HG03521 (cell line): Measurements from ENCODE around the gene SH3TC1.

Experiments
- ATAC-seq: cut with Tn5 transposase; IDR thresholded peaks from one replicate; pipeline ENCODE4 v1.9.1; 2021; ENCODE audit warnings: mild to moderate bottlenecking, moderate library complexity; ENCODE audit not compliant: unreplicated experiment

Gene SH3TC1

DNA sequence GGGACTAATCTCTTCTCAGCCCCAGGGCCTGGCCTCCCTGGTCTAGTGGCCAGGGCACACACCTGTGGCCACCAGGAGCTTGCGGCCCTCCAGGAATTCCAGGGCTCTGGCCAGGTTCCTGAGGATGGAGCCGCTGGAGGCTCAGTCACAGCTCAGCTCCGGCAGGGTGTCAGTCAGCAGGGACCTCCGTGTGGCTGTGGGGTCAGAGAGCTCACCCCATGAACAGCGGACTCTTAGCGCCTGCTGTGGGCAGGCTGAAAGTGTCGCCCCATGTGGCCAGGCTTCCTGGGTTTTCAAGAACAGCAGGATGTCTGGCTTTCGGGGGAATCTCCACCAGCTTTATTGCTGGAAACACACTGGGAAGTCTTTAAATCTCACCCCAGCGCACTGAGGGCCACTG is 19.3 kb upstream of the SH3TC1 start:
- ATAC-seq = no peak

DNA sequence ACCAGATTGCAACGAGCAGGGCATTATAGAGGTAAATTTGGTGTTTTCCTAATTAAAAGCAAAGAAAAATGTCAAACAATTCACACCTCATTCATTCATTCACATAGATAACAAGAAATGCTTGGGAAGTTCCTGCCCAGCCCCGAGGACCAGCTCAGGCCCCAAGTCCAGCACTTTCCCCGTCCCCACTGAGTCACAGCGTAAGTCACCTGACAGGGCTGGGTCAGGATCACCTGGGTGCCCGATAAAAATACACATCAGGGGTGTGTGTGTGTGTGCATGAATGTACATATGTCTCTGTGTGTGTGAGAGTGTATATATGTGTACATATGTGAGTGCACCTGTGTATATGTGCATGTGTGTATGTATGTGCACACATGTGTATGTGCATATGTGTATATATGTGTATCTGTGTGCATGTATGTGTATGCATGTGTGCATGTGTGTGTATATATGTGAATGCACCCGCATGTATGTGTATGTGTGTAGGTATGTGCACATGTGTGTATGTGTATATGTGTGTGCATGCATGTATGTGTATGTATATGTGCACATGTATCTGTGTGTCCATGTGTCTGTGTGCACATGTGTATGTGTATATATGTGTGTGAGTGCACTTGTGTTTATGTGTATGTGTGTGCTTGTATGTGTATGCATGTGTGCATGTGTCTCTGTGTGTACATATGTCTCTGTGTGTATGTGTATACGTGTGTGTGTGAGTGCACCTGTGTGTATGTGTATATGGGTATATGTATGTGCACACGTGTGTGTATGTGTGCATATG is 18.6 kb upstream of the SH3TC1 start:
- no peak for ATAC-seq

DNA sequence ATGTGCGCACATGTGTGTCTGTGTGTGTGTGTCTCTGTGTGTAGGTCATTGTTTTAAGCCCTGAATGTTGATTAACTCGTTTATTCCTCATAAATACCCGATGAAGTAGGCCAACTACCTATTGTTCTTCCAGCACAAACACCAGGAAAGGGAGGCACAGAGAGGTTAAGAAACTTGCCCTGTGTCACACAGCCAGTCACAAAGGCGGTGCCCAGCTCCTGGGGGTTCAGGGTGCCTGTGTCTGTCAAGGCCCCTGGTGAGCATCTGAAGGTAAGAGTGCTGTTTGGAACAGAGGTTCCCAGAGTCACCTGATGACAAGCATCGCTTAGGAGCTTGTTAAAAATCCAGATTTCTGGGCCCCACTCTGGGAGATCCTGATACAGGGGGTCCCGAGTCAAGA is 18.0 kb upstream of the SH3TC1 start:
- no peak for ATAC-seq

DNA sequence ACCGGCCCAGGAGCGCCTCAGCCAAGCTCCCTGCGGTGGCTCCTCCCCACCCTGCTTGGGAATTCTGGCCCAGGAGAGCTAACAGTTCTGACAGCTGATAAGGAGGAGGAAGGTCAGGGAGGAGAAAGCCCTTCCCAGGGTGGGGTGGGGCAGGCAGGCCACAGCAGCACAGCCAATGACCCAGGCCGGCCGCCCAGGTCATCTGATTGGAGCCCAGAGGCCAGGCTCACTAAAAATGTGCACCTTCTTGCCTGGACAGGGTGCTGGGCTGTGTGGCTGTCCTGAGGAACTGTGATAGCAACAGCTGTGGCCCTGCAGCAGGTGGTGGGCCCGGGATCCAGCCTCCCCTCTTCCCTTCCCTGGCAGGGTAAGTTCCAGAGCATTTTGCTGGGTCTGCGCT is 17.2 kb upstream of the SH3TC1 start:
- no peak for ATAC-seq

DNA sequence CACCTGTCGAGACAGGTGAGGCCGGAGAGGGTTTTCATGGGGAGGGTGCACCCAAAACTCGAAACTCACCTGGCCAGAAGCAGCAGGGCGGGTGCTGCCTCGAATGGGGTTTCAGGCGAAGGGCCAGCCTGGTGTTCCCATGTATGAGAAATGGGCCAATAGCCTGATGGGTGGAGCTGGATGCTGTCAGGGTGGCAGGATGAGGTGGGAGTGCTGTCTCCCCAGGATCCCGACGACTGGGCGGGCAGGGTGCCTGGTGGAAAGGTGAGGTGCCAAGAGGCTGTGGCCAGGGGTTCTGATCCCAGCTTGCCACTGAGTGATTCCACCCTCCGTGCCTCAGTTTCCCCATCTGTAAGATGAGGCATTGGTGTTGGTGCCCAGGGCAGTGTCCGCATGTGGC is 16.8 kb upstream of the SH3TC1 start:
- ATAC-seq = no peak

DNA sequence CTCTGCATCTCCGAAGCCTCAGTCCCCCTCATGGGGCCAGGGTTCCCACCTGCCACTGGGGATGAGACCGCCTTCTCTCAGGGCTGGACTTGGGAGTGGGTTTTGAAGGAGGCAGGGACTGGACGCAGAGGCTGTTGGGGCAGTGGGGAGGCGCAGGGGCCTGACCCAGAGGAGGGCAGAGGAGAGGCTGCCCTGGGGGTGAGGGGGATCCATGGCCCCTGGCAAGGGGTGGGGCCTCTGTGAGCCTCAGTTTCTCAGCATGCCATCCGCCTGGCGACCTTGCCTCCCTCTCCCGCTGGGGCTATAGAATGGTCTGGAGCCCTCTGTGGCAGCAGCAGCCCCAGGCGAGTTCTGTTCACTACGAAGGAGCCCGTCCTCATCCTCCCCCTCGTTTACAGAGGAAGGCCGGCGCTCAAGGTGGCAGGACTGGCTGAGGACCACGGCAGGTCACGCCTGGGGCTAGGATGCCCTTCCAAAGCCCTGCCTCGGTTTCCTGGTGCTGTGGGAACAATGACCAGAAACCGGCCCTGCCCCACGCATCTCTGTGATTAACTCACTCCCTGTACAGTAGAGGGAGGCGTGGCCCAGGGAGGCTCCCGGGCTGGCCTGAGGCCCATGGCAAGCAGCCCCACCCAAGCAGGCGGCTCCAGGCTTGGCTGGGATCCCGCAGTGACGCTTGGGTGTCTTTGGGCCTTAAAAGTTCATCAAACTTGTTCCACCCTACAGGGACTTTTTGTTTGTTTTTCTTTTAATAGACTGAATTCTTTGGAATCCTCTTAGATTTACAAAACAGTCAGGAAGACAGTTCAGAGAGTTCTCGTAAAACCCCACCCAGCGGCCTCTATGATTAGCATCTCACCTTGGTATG is 16.0 kb upstream of the SH3TC1 start:
- ATAC-seq = no peak

DNA sequence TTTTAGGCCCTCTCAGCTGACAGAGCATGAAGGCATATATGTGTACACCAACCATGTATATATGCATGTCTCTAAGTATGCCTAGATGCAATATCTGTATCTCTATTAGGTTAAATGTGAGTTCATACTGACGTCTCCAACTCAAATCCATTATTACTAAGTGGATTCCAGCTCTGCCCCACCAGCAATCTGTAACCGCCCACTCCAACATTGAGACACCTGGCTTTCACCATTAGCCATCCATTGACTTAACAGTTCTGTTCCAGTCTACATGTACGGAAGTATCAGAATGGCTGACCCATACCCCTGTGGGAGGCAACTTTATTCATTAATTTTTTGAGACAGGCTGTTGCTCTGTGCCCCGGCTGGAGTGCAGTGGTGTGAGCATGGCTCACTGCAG is 15.0 kb upstream of the SH3TC1 start:
- no peak for ATAC-seq

DNA sequence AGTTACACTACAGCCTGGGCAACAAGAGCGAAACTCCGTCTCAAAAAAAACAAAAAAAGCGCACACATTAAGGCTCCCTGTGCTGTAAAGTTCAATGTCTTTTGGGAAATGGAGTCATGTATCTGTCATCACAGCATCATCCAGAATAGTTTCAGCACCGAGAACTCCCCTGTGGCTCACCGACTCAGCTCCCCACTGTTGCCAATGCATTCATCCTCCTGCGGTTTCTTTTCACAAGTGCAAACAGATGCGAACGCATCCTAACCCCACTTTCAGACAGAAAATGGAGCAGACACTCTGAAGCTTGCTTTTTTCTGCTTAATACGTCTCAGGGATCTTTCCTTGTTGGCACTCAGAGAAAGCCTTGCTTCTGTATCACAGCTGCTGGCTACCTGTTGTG is 13.8 kb upstream of the SH3TC1 start:
- ATAC-seq = no peak

DNA sequence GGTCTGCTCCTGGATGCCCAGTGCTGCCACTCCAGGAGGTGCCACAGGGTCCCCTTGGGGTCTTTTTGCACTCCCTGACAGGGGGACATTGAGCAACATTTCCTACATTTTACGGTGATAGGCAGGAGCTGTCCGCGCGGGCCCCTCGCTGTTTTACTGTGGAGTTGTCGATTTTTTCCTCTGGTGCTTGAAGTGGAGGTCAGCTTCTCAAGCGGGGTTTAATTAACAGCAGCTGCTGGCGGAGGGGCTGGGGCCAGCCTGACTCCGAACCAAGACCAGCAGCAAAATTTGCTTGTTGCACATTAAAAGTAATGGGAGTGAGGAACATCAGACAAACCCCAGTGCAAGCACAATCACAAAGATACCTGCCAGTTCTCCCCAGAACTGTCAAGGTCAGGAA is 13.2 kb upstream of the SH3TC1 start:
- no peak for ATAC-seq

DNA sequence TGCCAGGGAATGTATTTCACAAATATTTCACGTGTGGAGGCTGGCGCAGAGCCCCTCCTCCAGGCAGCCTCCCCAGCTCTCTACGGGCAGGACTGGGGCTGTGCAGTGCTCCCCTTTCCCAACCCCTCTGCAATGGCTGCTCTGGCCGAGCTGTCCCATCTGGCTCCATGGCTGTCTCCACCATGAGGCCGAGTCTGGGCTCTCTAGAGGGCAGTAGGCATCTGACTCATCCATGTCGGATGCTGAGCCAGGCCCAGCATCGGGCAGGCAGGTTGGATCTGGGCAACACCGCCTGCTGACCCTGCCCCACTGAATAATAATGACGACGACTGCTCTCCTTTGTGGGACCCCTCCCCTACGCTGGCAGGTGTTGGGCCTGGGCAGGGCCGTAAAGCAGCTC is 11.0 kb upstream of the SH3TC1 start:
- ATAC-seq = no peak

DNA sequence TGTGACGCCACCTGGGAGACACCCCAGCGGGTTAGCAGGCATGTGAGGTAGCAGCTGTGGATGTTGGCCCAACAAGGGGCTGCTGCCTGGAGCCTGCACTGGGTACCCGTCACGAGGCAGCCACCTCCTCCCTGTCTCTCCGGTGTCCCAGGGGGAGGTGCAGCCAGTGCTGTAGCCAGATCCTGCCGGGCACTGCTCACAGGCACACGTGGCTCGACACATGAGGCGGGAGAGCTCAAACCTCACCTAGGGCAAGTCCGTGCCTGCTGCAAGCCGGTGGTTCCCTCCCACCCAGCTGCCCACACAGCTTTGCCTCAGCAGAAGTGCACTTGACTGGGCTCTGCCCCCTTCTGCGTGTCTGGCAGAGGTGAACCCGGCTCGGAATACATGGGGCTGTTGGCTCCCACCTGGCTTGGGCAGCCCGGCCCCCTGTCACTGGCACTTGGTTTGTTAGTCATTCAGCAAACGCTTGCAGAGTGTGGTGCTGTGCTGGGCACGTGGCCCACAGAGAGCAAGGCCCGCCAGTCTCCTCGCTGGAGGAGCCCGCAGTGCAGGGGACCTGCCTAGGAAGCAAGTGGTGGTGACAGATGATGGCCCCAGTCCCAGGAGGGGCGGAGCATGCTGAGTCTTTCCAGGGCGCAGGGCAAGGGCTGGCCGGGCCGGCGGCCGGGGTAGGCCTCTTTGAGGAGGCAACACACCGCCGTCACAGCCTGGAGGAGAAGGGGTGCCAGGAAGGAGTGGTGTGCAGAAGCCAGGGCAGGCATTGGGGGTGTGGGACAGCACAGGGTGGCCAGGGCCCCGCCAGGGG is 10.1 kb upstream of the SH3TC1 start:
- ATAC-seq = no peak

DNA sequence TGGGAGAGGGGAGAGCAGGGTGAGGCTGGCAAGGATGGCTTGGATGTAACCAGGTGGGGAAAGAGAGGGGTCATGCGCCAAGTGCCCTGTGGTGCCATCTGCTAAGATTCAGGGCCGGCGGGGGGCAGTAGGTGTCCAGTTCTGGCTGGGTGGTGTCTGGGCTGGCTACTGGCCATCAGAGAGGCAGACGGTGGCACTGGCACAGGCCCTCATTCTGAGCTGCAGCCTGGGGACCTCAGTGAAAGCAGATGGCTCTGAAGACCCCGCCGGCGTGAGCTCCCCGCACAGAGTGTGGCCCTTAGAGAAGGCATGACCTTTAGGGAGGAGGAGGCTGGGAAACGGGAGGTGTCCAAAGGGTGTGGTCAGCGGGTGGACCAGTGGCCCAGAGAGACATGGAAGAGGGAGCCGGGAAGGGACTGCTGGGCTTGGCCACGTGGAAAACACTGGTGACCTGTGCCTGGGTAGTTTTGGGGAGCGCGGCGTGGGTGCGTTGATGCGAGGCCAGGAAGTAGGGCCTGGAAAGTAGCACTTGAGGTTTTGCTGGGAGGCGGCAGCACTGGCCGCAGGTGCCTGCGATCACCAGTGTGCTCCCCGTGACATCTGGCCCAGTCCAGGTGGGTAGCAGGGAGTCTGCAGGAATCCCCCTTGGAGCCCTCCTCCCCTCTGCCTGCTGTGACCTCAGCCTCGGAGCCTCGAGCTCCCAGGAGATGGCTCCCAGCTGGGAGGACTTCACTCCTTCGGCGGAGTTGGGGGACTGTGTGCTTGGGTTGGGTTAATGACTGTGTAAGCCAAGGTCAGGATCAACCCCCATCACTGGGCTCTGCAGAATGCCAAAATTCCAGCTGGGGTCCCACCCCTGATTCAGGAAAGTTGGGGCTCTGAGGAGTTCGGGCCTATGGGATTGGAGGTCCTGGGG is 9.3 kb upstream of the SH3TC1 start:
- no peak for ATAC-seq

DNA sequence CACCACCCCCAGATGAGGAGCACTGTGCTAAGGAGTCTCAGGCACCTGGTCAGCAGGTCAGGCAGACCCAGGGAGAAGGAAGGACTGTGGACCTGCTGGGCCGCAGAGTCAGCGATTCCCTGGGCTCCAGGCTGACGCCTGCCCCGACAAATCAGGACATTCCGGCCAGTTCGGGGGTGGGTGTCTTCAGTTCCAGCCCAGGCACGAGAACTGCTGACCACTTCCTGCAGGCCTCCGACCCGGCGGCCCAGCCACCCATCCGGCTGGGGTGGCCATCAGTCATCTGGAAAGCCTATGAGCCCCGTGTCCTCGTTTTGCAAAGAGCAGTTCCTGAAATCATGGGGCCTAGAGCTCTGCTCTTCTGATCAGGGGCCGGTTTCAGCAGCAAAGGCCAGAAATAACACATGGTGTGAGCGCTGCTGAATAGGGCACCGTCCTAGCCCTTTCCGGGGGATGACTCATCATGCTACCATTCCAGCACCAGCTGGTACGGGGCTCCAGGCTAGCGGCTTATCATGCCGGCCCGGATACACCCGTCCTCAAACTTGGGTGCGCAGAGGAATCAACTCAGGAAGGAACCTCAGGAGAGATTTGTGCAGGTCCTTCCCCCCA is 7.8 kb upstream of the SH3TC1 start:
- ATAC-seq = no peak

DNA sequence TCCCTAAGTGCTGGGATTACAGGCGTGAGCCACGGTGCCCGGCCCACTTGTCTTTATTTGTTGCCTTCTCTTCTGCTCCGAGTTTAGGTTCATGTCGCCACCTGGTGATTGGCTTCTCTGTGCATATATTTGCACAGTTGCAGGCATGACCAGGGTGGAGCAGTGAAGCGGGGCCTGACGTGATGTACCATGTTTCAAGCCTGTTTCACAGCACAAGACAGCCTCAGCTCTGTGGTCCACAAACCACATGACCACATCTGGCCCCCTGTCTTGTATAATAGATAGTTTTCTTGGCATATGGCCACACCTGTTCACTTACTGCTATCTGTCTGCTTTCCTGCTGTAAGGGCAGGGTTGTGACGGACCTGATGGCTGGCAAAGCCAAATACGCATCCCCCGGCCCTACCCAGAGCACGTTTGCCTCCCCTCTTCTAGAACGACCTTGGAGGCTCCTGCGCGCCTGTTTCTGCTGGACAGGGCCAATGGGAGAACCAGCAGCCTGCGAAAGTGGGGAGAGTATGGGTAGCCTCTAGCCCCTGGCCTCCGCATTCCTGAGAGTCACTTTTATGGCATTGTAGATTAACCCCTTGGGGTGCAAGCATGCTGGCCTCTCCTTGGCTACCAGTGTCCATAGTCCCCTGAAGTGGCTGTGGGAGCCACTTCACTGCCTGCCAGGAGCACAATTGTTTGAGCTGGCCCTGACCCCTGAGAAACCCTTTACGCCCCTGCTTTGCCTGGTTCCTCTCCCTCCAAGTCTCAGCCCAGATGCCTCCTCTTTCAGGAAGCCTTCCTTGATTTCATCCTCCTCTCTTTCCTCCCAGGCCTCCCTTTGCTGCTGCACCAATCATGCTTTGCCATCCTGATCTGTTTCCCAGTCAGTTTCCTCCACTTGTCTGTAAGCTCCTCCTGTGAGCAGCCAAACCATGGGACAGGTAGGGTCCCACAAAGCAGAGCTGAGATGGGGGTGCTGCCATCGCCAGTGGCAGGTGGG is 6.0 kb upstream of the SH3TC1 start:
- peak; percentile 76 for ATAC-seq

DNA sequence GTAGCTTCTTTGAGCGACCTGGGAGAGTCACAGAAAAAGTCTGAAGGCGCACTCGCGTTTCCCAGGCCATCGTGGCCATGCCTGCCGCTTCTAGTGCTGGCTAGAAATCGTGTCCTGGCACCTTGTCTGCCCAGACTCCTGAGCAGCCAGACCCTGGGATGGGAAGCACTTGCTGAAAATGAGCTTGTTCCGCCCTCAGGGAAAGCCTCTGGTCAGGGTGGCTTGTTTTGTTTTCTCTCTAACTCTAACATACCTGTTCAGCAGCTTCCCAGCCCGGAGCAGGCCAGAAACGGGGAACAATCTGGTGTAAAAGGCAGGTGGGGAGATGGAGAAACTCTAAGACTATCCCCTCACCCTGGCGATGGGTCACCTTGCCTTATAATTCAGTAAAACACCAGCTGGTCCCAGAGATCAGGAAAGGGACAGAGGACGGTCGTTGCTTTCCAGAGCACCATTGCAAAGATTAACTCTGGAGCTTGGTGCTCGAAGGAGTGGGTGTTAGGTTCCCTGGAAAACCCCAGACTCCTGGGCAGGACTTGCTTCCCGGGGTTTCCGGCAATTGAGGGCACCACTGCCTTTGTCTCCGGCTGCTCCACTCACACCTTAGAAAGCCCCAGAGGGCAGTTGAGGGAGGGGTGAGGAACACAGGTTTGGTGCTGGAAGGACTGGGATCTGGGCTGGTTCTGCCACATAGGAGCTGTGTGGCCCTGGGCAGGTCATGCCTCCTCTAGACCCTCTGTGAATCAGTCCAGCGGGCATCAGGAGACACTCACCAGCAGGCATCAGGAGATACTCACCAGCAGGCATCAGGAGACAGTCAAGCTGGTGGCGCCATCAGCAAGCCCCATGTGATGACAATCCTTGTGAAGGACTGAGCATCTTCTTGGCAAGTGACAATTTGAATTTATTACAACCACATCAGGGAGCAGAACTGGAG is 4.5 kb upstream of the SH3TC1 start:
- no peak for ATAC-seq

DNA sequence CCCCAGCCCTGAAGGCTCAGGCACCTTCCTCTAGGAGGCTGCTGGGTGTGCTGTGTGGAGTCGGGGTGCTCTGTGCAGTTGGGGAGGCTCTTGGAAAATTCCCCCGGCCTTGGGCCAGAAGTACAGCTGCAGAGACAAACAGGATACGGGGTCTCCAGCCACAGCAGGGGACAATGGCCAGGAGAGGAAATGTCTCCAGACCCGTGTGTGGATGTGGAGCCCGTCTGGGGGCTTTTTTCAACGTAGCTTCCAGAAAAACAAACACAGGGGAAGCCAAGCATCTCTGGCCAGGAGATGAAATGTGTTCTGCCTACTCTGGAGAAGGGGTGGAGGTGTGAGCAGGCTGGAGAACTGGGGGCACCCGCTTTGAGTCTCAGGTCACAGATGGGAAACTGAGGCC is 3.7 kb upstream of the SH3TC1 start:
- ATAC-seq = no peak

DNA sequence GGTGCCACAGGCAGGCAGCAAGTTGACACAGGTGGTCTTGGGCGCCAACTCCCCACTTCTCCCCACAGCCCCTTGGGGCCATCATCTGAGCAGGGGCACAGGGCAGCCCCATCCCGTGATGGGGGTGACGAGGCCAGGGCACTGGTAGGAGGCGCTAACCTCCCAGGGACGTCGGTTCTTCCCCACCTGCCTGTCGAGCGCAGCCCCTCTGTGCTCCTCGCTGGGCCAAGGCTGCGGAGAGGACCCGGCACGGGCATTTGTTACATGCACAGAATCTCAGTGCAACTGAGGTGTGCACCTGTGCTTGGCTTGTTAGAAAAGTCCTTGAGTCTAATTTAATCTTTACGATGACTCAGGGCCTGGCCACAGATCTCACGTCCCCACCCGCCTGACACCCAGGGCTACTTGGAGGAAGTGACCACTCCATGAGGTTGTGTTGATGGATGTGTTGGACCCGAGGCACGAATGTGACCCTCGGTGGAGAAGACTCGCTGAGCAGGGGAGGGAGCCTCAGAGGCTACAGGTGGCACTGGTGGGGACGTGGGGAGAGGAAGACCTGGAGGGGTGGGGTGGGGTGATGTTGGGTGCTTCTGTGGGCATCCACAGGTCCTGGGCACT is 3.1 kb upstream of the SH3TC1 start:
- no peak for ATAC-seq
